Measurements from ENCODE around the gene GRB2. TPM values are rescaled to one million over a fixed set of nuclear protein-coding genes. Genes with fewer than 3 reads are reported as not detected.
A peak's percentile ranks its signal among the peaks of the same experiment; 100 is the strongest.

The GRB2 gene
- total RNA-seq, 1 experiment from 2014 or later, result 115 TPM

GRCh38 chr17:75396796-75397195, 8.7 kb downstream of the GRB2 start:
- no peak overlapping the region for H3K4me3 Mint-ChIP-seq (ENCODE audit: unreplicated experiment)
- no peak overlapping the region for H3K27ac Mint-ChIP-seq (ENCODE audit: unreplicated experiment)
- no peak overlapping the region for H3K4me3 ChIP-seq (ENCODE audit: low read depth, low read length)
- no peak for TF ChIP-seq CTCF (IDR thresholded peaks at IDR 0.05; ENCODE audit: insufficient read depth in 1 of 2, low read depth in 1 of 2, low read length in 1 of 2, severe bottlenecking in 1 of 2, unreplicated experiment in 1 of 2)
- no peaks in the 10 kb centered on the region for H3K27me3 Mint-ChIP-seq (ENCODE audit: insufficient read depth, unreplicated experiment)
- peaks cover 30% of the 10 kb centered on the region for H3K4me1 ChIP-seq
- H3K27me3 ChIP-seq (replicated peaks; ENCODE audit: control insufficient read depth, insufficient read depth, low read length), result no peaks in the 10 kb centered on the region
- peaks cover 22% of the 10 kb centered on the region for H3K4me1 Mint-ChIP-seq (ENCODE audit: low read depth, unreplicated experiment)
- intact Hi-C loops (cut with micrococcal nuclease; ENCODE audit: unreplicated experiment), result no loop called here
- no peaks in the 10 kb centered on the region for H3K9me3 Mint-ChIP-seq (ENCODE audit: unreplicated experiment)
- H3K9me3 ChIP-seq, result no peaks in the 10 kb centered on the region
- H3K36me3 ChIP-seq (ENCODE audit: control insufficient read depth, insufficient read depth, low read length), result peaks cover 2% of the 10 kb centered on the region; the same call in 1 of the 2 replicates
- H3K36me3 Mint-ChIP-seq (ENCODE audit: insufficient read depth, unreplicated experiment), result peaks cover 30% of the 10 kb centered on the region
- ChIA-PET CTCF (interaction anchor here (0.6 to 1.4 kb wide), 4 partner anchors 9 to 126 kb away, joined by 3 to 5 read pairs (median 4); partner anchors contain the start of genes GRB2 and MIF4GD), POLR2A (interaction anchor here (0.6 to 1.4 kb wide), 2 partner anchors 9 to 220 kb away, joined by 5 to 7 read pairs; partner anchors contain the start of gene GRB2)
- BruUV-seq (replicated peaks), result no TSS peak
- no peak for DNase-seq

GRCh38 chr17:75396025-75396424, 9.5 kb downstream of the GRB2 start:
- Histone ChIP-seq H3K27me3 (replicated peaks; ENCODE audit: control insufficient read depth, insufficient read depth, low read length) (no peaks in the 10 kb centered on the region), H3K4me1 (peaks cover 32% of the 10 kb centered on the region), H3K36me3 (ENCODE audit: control insufficient read depth, insufficient read depth, low read length) (peaks cover 2% of the 10 kb centered on the region; the same call in 1 of the 2 replicates), H3K4me3 (ENCODE audit: low read depth, low read length) (no peak overlapping the region), H3K9me3 (no peaks in the 10 kb centered on the region)
- H3K4me1 Mint-ChIP-seq (ENCODE audit: low read depth, unreplicated experiment), result peaks cover 22% of the 10 kb centered on the region
- H3K27ac Mint-ChIP-seq (ENCODE audit: unreplicated experiment), result peak overlapping the region; percentile 63
- intact Hi-C loops (cut with micrococcal nuclease; ENCODE audit: unreplicated experiment), result no loop called here
- TF ChIP-seq CTCF (IDR thresholded peaks at IDR 0.05; ENCODE audit: insufficient read depth in 1 of 2, low read depth in 1 of 2, low read length in 1 of 2, severe bottlenecking in 1 of 2, unreplicated experiment in 1 of 2), result no peak
- DNase-seq, result no peak
- peak overlapping the region; percentile 37 for H3K4me3 Mint-ChIP-seq (ENCODE audit: unreplicated experiment)
- POLR2A ChIA-PET, result interaction anchor here (1.4 kb wide), 1 partner anchor 9 kb away, joined by 7 read pairs; the partner anchor contains the start of gene GRB2
- H3K9me3 Mint-ChIP-seq (ENCODE audit: unreplicated experiment), result no peaks in the 10 kb centered on the region
- H3K36me3 Mint-ChIP-seq (ENCODE audit: insufficient read depth, unreplicated experiment), result peaks cover 30% of the 10 kb centered on the region
- CTCF ChIA-PET, result interaction anchor here (0.9 to 2.7 kb wide), 3 partner anchors 10 to 126 kb away, joined by 4 to 24 read pairs (median 5); partner anchors contain the start of genes GRB2 and MIF4GD
- no peaks in the 10 kb centered on the region for H3K27me3 Mint-ChIP-seq (ENCODE audit: insufficient read depth, unreplicated experiment)
- no TSS peak for BruUV-seq (replicated peaks)

GRCh38 chr17:75394332-75394918, 11.1 kb downstream of the GRB2 start:
- intact Hi-C loops (cut with micrococcal nuclease; ENCODE audit: unreplicated experiment), result no loop called here
- ChIA-PET CTCF (interaction anchor here (0.6 to 2.7 kb wide), 10 partner anchors 11 to 907 kb away, joined by 3 to 24 read pairs (median 8); partner anchors contain the start of genes GRB2, MIF4GD, SLC25A19 and TSEN54), POLR2A (interaction anchor here (0.5 to 1.7 kb wide), 15 partner anchors 10 to 276 kb away, joined by 3 to 22 read pairs (median 4); partner anchors contain the start of genes GRB2, LLGL2, MIF4GD and SLC25A19)
- DNase-seq, result no peak
- Mint-ChIP-seq H3K36me3 (ENCODE audit: insufficient read depth, unreplicated experiment) (peaks cover 28% of the 10 kb centered on the region), H3K27me3 (ENCODE audit: insufficient read depth, unreplicated experiment) (no peaks in the 10 kb centered on the region), H3K4me3 (ENCODE audit: unreplicated experiment) (peak overlapping the region; percentile 91), H3K4me1 (ENCODE audit: low read depth, unreplicated experiment) (peaks cover 22% of the 10 kb centered on the region), H3K9me3 (ENCODE audit: unreplicated experiment) (no peaks in the 10 kb centered on the region), H3K27ac (ENCODE audit: unreplicated experiment) (peak overlapping the region; percentile 63)
- no peaks in the 10 kb centered on the region for H3K9me3 ChIP-seq
- BruUV-seq (replicated peaks), result TSS peak; percentile 86
- no peaks in the 10 kb centered on the region for H3K27me3 ChIP-seq (replicated peaks; ENCODE audit: control insufficient read depth, insufficient read depth, low read length)
- TF ChIP-seq CTCF (IDR thresholded peaks at IDR 0.05; ENCODE audit: insufficient read depth in 1 of 2, low read depth in 1 of 2, low read length in 1 of 2, severe bottlenecking in 1 of 2, unreplicated experiment in 1 of 2), result no peak
- H3K36me3 ChIP-seq (ENCODE audit: control insufficient read depth, insufficient read depth, low read length), result peaks cover 2% of the 10 kb centered on the region; the same call in 1 of the 2 replicates
- peak overlapping the region; percentile 67 for H3K4me3 ChIP-seq (ENCODE audit: low read depth, low read length)
- H3K4me1 ChIP-seq, result peaks cover 37% of the 10 kb centered on the region
